ENCODE data around the gene GBA2.

Gene GBA2

GRCh38 chr9:35763803-35764202 lies 14.8 kb upstream of the GBA2 start:
- DNase-seq = no peak

GRCh38 chr9:35763181-35763580 lies 14.2 kb upstream of the GBA2 start:
- DNase-seq = no peak

GRCh38 chr9:35760651-35761050 lies 11.6 kb upstream of the GBA2 start:
- DNase-seq = no peak

- DNase-seq = no peak
Measured at GRCh38 chr9:35759795-35760194, 10.8 kb upstream of the GBA2 start.

GRCh38 chr9:35758475-35759050 lies 9.5 kb upstream of the GBA2 start:
- DNase-seq = no peak

GRCh38 chr9:35757892-35758275 lies 8.9 kb upstream of the GBA2 start:
- no peak for DNase-seq

- DNase-seq = peak in 8 of 14 donors; percentile 36 to 83 (median 53)
Measured at GRCh38 chr9:35757226-35757891, 8.3 kb upstream of the GBA2 start.

GRCh38 chr9:35756275-35757225 lies 7.5 kb upstream of the GBA2 start:
- DNase-seq = peak in 8 of 14 donors; percentile 50 to 76 (median 68)

- DNase-seq = no peak
Measured at GRCh38 chr9:35755071-35755470, 6.0 kb upstream of the GBA2 start.

- DNase-seq = no peak
Measured at GRCh38 chr9:35754264-35754663, 5.2 kb upstream of the GBA2 start, which contains the start of gene MSMP. MSMP (minus strand) TSS chr9:35754276; CDS start chr9:35754129, 147 bp downstream.

- DNase-seq = no peak
Measured at GRCh38 chr9:35753466-35753865, 4.4 kb upstream of the GBA2 start.

GRCh38 chr9:35750256-35750531 lies 1.2 kb upstream of the GBA2 start:
- DNase-seq = peak in 2 of 14 donors; percentile 9 to 10

GRCh38 chr9:35749515-35750255 lies 657 bp upstream of the GBA2 start:
- DNase-seq = peak in 1 of 14 donors; percentile 74

- DNase-seq = no peak
Measured at GRCh38 chr9:35748242-35748857, 678 bp downstream of the GBA2 start.

GRCh38 chr9:35746583-35746982 lies 2.4 kb downstream of the GBA2 start:
- no peak for DNase-seq

- DNase-seq = no peak
Measured at GRCh38 chr9:35745569-35745968, 3.5 kb downstream of the GBA2 start.

- DNase-seq = no peak
Measured at GRCh38 chr9:35743880-35744518, 5.0 kb downstream of the GBA2 start.

GRCh38 chr9:35743452-35743851 lies 5.6 kb downstream of the GBA2 start:
- no peak for DNase-seq

GRCh38 chr9:35741740-35742139 lies 7.3 kb downstream of the GBA2 start:
- no peak for DNase-seq

GRCh38 chr9:35740243-35740642 lies 8.8 kb downstream of the GBA2 start:
- DNase-seq = no peak

GRCh38 chr9:35738924-35739323 lies 10.1 kb downstream of the GBA2 start:
- no peak for DNase-seq

- DNase-seq = no peak
Measured at GRCh38 chr9:35738186-35738585, 10.8 kb downstream of the GBA2 start.
